Measurements from ENCODE around the gene PGS1. TPM values are rescaled to one million over a fixed set of nuclear protein-coding genes. Genes with fewer than 3 reads are reported as not detected.
"Not testable (repeated sequence)": the region's sequence is repeated elsewhere in the genome, so short reads cannot be mapped to it uniquely, and the experiment has no call there.

Gene PGS1
- 10 to 100 TPM; 47.4 to 51.7 (median 47.5) TPM for total RNA-seq

DNA sequence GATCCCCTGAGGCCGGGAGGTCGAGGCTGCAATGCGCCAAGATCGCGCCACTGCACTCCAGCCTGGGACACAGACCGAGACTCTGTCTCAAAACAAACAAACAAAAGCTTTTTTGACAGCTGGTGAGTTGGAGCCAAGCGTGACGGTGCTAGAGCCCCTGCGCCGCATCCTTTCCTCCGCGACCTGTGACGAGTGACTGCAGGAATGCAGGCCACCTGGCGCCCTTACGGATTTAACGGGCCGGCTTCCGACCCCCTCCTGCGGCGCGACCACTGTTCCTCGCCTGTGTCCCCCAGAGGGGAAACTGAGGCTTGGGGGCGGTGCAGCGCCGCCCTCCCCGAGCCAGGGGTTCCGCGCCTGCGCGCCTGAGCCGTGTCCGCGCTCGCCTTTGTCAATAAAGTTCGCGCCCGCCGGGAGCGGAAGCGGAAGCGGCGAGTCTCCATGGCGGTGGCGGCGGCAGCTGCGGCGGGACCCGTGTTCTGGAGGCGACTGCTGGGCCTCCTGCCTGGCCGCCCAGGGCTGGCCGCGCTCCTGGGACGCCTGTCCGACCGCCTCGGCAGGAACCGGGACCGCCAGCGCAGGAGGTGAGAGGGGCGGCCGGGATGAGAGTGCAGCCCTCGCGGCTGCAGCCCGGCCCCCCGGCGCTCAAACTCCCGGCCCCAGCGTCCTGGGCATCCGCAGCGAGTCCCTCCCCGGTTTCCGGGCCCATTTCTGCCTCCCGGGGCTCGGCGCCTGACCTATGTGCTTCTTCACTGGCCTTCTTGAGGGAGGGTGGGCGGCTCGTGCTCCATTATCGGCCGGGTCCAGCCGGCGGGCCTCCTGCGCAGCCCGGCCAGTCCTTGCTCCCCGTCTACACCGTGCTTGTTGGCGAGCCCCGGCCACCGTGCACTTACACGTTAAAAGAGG, at the start of gene PGS1:
Gene PGS1, plus strand, starts transcription at position 425 of the 906 bp plus-strand sequence. Its CDS starts 17 bp downstream, at position 442.
- Mint-ChIP-seq H3K27me3 (ENCODE audit: low read depth) (no peaks in the 10 kb centered on the region), H3K36me3 (ENCODE audit: insufficient read depth) (peaks cover 16% of the 10 kb centered on the region), H3K9me3 (no peaks in the 10 kb centered on the region), H3K4me3 (peak within 1 kb of the TSS; percentile 98), H3K4me1 (ENCODE audit: low read depth) (peaks cover 42% of the 10 kb centered on the region)
- ATAC-seq (peak; percentile 39), DNase-seq (peak; percentile 74)

- no peaks in the 10 kb centered on the region for H3K9me3 Mint-ChIP-seq
- ATAC-seq: peak; percentile 28 to 33
- DNase-seq: no peak
- peaks cover 34% of the 10 kb centered on the region for H3K4me1 Mint-ChIP-seq (ENCODE audit: low read depth)
- H3K27me3 Mint-ChIP-seq (ENCODE audit: low read depth): no peaks in the 10 kb centered on the region
- H3K4me3 Mint-ChIP-seq: no peak overlapping the region
- H3K36me3 Mint-ChIP-seq (ENCODE audit: insufficient read depth): no peaks in the 10 kb centered on the region
Observed at GRCh38 chr17:78329263-78330059, 49.0 kb upstream of the PGS1 start.

DNA sequence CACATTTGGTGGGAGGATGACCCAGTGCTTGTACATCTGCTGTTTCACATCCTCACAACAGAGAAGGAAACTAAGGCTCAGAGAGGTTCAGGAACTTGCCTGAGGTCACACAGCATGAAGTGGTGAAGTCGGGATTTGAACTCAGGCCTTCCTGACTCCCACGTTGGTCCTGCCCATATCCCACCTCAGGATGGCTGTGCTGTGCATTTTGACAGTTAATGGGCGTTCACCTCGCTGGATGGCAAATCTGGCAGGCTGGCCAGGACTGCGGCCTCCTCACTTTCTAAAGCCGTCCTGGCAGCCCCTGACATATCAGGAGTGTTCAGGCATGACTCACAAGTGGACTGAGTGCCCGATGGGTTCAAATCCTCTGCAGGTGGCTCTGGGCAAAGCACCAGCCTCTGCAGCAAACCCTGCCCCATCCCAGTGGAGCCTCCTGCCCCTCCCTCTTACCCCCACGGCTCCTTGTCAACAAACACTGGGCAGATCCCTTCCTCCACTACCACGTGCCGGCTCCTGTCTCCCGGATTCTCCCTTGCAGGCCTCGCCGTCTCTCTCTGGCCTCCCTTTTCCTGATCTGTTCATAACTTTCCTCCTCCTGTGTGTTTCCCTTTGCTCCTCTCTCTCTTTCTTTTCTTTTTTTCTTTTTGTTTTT, 47.8 kb upstream of the PGS1 start:
- no peak overlapping the region for H3K4me3 Mint-ChIP-seq

DNA sequence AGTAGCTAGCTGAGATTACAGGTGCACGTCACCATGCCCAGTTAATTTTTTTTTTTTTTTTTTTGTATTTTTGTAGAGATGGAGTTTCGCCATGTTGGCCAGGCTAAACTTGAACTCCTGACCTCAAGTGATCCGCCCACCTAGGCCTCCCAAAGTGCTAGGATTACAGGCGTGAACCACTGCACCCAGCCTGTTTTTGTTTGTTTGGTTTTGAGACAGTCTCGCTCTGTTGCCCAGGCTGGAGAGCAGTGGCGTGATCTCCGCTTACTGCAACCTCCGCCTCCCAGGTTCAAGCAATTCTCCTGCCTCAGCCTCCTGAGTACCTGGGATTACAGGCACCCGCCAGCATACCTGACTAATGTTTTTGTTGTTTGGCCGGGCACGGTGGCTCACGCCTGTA, 47.1 kb upstream of the PGS1 start:
- H3K27me3 Mint-ChIP-seq (ENCODE audit: low read depth); DNase-seq; ATAC-seq; H3K9me3 Mint-ChIP-seq; H3K36me3 Mint-ChIP-seq (ENCODE audit: insufficient read depth); H3K4me3 Mint-ChIP-seq: not testable (repeated sequence)
- H3K4me1 Mint-ChIP-seq (ENCODE audit: low read depth): peaks cover 33% of the 10 kb centered on the region

More for the DNA sequence above, 47.8 kb upstream of the PGS1 start:
- H3K4me1 Mint-ChIP-seq (ENCODE audit: low read depth): peaks cover 33% of the 10 kb centered on the region
- DNase-seq (no peak), ATAC-seq (no peak)
- no peaks in the 10 kb centered on the region for H3K27me3 Mint-ChIP-seq (ENCODE audit: low read depth)
- H3K36me3 Mint-ChIP-seq (ENCODE audit: insufficient read depth): no peaks in the 10 kb centered on the region
- H3K9me3 Mint-ChIP-seq: no peaks in the 10 kb centered on the region

GRCh38 chr17:78332991-78333390, 45.5 kb upstream of the PGS1 start:
- Mint-ChIP-seq H3K9me3 (no peaks in the 10 kb centered on the region), H3K4me1 (ENCODE audit: low read depth) (peaks cover 38% of the 10 kb centered on the region), H3K36me3 (ENCODE audit: insufficient read depth) (no peaks in the 10 kb centered on the region), H3K27me3 (ENCODE audit: low read depth) (no peaks in the 10 kb centered on the region), H3K4me3 (no peak overlapping the region)
- peak; percentile 16 to 27 for ATAC-seq
- DNase-seq: no peak

GRCh38 chr17:78335209-78335608, 43.2 kb upstream of the PGS1 start:
- no peaks in the 10 kb centered on the region for H3K27me3 Mint-ChIP-seq (ENCODE audit: low read depth)
- H3K4me1 Mint-ChIP-seq (ENCODE audit: low read depth): peaks cover 44% of the 10 kb centered on the region
- no peaks in the 10 kb centered on the region for H3K36me3 Mint-ChIP-seq (ENCODE audit: insufficient read depth)
- no peaks in the 10 kb centered on the region for H3K9me3 Mint-ChIP-seq
- H3K4me3 Mint-ChIP-seq: no peak overlapping the region
- ATAC-seq: no peak
- DNase-seq: no peak

DNA sequence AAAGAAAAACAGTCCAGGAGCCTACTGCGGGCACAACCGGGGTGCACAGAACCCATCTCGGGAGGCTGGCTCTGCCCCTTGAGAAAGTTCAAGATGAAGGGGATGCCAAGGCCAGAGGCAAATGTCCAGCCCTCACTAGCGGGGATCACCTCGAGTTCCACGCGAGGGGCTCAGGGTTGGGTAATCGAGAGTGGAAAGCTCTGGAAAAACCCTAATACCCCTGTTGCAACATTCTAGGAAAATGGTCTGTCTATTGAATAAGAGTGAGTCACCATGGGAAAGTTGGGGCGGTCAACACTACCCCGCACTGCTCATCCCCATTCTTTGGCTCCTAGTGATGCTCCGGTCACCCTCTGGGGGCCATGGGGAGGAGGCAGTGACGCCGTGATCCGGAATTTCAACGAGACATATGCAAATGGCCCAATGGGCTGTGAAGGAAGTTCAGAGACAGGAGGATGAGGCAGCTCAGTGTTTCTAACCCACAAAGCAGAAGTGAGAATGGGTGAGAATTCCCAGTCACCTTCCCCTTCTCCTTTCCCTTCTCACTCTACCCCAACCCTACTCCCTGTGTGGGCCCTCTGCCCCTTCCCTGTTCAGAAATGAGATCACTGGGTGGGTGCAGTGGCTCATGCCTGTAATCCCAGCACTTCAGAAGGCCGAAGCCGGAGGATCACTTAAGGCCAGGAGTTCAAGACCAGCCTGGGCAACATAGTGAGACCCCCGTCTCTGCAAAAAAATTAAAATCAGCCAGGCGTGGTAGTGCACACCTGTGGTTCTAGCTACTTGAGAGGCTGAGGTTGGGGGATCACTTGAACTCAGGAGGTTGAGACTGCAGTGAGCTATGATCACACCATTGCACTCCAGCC, 41.0 kb upstream of the PGS1 start:
- Mint-ChIP-seq H3K27me3 (ENCODE audit: low read depth) (no peaks in the 10 kb centered on the region), H3K36me3 (ENCODE audit: insufficient read depth) (no peaks in the 10 kb centered on the region), H3K4me3 (no peak overlapping the region), H3K4me1 (ENCODE audit: low read depth) (peaks cover 47% of the 10 kb centered on the region), H3K9me3 (no peaks in the 10 kb centered on the region)
- ATAC-seq (no peak), DNase-seq (no peak)

GRCh38 chr17:78338486-78339259, 39.8 kb upstream of the PGS1 start:
- H3K36me3 Mint-ChIP-seq (ENCODE audit: insufficient read depth): no peaks in the 10 kb centered on the region
- peaks cover 49% of the 10 kb centered on the region for H3K4me1 Mint-ChIP-seq (ENCODE audit: low read depth)
- H3K4me3 Mint-ChIP-seq: peak overlapping the region; percentile 19
- no peak for DNase-seq
- no peaks in the 10 kb centered on the region for H3K9me3 Mint-ChIP-seq
- no peaks in the 10 kb centered on the region for H3K27me3 Mint-ChIP-seq (ENCODE audit: low read depth)
- ATAC-seq: no peak

DNA sequence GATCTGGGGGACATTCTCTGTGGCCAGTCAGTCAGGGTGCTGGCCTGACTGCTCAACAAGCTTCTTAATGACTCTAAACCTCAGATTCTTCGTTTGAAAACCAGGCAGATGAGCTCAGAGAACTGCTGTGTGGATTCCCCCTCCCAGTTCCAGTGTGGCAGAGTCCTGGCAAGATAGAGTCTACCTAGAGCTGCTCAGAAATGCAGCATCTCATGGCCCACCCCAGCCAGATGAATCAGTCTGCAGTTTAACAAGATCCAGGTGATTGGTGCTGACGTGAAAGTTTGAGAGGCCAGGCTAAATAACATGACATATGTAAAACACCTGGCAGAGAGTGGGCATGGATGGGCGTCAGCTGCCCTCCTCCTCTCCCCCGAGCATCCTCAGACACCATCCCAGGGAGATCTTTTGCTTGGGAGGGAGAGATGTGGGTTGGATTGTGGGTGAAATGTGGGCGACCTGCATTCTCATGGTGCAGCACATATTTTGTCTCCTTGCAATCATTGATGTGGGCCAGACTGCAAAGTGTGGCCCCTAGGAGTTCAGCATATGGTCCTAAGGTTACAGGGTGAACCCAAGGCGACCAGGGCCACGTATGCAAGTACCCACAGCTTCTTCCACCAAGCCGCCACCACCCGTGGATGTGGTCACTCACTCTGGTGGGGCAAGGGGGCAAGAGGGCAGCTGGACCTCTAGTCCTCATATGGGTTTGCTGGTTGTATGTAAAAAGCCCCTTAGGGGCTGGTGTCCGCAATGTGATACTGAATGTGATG, 38.1 kb upstream of the PGS1 start:
- Mint-ChIP-seq H3K27me3 (ENCODE audit: low read depth) (no peaks in the 10 kb centered on the region), H3K4me3 (peak overlapping the region; percentile 38), H3K4me1 (ENCODE audit: low read depth) (peaks cover 54% of the 10 kb centered on the region), H3K36me3 (ENCODE audit: insufficient read depth) (no peaks in the 10 kb centered on the region), H3K9me3 (no peaks in the 10 kb centered on the region)
- DNase-seq (no peak), ATAC-seq (no peak)

DNA sequence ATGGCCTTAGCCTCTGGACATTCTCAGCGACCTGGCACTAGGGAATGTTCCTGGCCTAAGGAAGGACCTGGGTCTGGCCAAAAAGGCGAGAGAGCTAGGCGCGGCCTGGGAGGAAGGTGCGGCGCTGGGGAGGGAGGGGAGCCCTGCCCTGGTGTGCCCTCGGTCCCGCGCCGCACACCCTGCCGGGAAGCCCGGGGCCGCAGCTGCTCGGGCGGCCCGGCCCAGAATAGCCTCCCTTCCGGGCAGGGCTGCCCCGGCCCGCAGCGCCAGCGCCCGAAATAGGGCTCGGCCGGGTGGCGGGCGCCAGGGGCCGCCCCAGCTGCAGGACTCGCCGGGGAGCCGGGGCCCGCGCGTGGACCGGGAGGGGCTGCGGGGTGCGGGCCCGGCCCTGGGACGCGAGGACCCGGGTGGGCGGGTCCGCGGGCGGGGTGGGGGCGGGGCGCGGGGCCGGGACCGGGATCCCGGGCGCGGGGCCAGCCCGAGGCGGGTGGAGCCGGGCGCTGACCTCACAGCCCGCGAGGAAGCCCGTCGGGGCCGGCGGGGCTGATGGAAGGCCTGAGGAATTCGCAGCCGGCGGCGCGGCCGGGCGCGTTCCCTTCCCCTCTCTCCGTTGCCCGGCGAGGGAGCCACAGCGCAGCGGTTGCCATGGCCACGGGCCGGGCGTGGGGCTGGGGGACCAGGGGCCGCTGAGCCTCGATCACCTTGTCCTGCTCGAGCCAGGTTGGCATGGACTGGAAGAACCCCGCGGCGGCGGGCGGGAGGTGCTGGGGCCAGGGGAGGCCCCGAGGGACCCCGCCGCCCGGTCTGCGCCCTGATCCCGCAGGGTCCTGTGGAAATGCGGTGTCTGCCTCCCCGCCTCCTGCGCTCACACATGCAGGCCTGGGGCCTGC, 36.6 kb upstream of the PGS1 start:
- Mint-ChIP-seq H3K27me3 (ENCODE audit: low read depth) (no peaks in the 10 kb centered on the region), H3K9me3 (no peaks in the 10 kb centered on the region), H3K4me1 (ENCODE audit: low read depth) (peaks cover 65% of the 10 kb centered on the region), H3K36me3 (ENCODE audit: insufficient read depth) (no peaks in the 10 kb centered on the region), H3K4me3 (peak overlapping the region; percentile 48)
- peak; percentile 32 to 41 for ATAC-seq
- DNase-seq: no peak

DNA sequence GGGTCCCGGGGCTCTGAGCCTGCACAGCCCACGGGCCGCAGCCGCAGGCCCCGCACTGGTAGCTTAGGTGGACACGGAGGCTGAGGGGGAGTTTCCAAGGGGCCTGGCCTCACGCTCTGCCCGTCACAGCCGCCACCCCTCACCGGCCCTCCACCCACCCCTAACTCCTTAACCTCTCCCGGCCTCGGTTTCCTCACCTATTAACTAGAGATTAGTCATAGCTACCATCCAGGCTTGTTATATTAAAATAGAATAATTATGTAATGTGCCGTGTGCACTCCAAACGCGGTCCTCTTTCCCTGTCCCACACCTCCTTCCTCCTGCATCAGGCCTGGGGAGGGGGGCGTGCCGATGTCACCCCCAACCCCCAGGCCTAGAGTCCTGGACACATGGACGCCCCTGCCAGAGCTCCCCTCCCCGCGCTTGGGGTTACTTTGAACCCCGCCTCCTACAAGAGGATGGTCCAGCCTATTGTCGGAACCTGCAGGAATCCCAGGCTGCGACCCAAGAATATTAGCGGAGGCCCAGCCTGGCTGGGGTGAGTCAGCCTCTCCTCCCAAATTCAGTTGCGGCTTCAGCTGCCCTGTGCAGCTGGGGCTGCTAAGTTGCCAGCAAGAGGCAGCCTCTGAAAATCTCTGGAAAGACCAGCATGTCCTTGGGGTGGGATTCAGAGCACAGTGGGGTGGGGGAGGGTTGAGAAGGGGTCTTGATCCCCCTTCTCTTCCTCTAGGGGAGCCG, 35.8 kb upstream of the PGS1 start:
- DNase-seq (no peak), ATAC-seq (no peak)
- Mint-ChIP-seq H3K27me3 (ENCODE audit: low read depth) (no peaks in the 10 kb centered on the region), H3K4me1 (ENCODE audit: low read depth) (peaks cover 69% of the 10 kb centered on the region), H3K36me3 (ENCODE audit: insufficient read depth) (no peaks in the 10 kb centered on the region), H3K9me3 (no peaks in the 10 kb centered on the region), H3K4me3 (peak overlapping the region; percentile 57)
